ENCODE data around the gene ETV3.

The ETV3 gene

GRCh38 chr1:157161901-157162300 is 23.7 kb upstream of the ETV3 start:
- DNase-seq: no peak

- DNase-seq: no peak
Measured at GRCh38 chr1:157158967-157159366, 20.8 kb upstream of the ETV3 start.

- peak in 3 of 4 experiments; percentile 52 to 66 (median 63) for DNase-seq
Measured at GRCh38 chr1:157157501-157158190, 19.5 kb upstream of the ETV3 start.

GRCh38 chr1:157156058-157156541 is 17.9 kb upstream of the ETV3 start:
- DNase-seq: peak; percentile 80 to 90 (median 85)

GRCh38 chr1:157155658-157156057 is 17.5 kb upstream of the ETV3 start:
- peak in 1 of 4 experiments; percentile 22 for DNase-seq

DNA sequence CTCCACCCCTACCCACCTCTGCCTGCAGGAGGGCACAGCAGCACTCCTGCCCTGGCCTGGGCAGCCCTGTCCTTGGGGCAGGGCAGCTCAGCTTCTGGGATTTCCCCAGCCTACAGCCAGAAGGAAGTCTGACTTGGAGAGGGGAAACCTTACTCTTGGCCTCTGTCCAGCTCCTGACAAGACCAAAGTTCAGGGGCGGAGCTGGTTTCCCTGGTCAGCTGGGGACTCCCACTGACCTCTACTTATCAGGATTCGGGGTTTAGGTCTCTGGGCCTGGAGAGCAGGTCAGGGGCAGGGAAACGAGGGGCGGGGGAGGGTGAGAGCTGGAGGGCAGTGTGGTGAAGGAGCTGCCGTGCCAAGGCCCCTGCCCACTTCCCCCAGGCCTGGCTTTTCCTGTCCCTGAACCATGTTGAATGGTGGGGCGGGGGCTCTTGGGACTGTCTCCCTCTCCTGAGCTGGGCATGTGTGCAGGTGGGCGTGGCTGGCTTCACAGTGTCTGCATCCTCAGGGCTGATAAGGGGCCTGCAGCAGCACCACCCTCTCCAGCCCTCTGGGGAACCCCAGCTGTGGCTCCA is 16.8 kb upstream of the ETV3 start:
- DNase-seq: peak; percentile 90 to 96 (median 94)

DNA sequence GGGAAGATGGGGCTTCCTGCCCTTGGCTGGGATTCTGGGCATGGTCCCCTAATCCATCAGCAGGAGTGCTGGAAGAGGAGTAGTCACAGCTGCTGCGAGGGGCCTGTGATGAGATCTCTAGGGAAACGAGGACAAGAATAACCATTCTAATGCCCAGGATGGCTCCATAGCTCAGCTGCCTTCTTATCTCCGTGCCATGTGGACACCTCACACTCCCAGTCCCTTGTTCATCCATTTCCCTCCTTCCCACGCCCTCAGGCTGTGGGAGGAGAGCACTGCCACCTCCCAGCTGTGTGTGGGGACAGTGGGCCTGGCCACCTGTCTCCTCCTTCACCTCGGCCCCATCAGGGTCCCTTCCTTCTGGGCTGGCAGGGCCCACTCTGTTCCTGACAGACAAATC is 16.1 kb upstream of the ETV3 start:
- no peak for DNase-seq

- DNase-seq: no peak
Measured at GRCh38 chr1:157153746-157154145, 15.6 kb upstream of the ETV3 start.

DNA sequence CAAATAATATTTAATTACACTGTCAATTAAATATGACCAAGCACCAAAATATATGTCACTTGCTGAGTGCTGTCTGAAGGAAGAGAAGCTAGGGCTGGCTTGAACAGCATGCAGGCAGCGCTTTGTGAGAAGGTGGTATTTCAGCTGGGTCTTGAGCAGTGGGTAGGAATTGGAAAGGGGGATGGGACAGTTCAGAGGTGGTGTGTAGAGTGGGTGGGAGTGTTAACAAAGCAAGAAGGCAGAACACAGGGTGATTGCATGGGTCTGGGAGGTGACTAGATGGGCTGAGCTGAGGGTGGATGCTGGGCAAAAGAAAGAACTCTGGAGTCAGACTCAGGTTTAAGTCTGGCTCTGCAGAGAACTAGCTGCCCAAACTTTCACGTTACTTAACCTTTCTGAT is 14.3 kb upstream of the ETV3 start:
- no peak for DNase-seq

DNA sequence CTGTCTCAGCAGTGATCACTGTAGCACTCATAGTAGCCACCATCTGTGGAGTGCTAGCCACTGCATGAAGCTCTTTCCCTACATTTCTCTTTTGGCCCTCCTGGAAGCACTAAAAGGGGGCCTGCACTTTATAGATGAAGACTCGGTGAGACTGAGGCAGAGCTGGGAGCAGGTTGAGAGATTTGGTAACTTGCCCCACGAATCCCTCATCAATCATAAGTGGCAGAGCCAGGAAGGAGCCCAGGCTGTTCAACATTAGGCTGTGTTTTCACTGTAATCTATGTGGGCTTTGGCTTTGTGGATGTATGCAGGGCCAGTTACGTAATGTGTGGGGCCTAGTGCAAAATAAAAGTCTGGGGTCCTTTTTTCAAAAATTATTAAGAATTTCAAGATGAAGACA is 13.3 kb upstream of the ETV3 start:
- DNase-seq: no peak

GRCh38 chr1:157151073-157151472 is 12.9 kb upstream of the ETV3 start:
- DNase-seq: no peak

DNA sequence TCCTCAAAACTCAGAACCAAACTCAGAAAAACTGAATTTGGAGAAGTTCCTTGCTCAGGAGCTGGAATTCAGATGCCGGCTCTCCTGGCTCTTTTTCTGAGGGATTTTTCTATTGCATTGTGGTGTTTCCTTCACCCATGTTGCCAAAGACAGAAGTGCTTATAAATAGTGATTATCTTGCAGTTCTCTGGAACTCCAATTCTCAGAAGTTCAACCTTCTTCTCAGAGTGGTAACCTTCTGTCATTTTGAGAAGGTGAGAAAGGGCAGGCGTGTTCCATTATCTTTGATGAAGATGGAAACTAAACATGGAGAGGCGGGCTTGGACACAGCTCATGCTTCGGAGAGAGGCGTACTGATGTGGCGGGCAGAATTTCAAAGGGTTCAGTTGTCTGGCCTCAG is 12.4 kb upstream of the ETV3 start:
- no peak for DNase-seq

- DNase-seq: peak; percentile 48 to 78 (median 60)
Measured at GRCh38 chr1:157147906-157148700, 9.9 kb upstream of the ETV3 start.

DNA sequence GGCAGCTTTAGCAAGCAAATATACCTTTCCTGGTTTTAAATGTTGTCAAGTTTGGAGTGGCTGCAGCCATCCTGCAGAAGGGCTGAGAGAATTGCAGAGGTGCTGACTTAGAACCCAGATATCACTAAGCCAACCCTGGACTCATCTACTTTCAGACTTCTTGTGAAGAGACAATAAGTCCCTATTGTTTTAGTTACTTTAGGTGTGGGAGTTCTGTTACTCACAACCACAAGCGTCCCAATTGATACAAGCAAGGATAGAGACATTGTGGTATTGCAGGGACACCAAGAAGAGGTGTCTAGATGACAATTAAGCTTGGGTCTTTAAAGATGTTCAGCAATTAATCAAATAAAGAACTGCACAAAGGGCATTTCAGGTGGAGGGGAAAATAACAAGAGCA is 8.8 kb upstream of the ETV3 start:
- no peak for DNase-seq

- no peak for DNase-seq
Measured at GRCh38 chr1:157146244-157146643, 8.0 kb upstream of the ETV3 start.

GRCh38 chr1:157145076-157145475 is 6.9 kb upstream of the ETV3 start:
- DNase-seq: peak; percentile 30 to 71 (median 57)

DNA sequence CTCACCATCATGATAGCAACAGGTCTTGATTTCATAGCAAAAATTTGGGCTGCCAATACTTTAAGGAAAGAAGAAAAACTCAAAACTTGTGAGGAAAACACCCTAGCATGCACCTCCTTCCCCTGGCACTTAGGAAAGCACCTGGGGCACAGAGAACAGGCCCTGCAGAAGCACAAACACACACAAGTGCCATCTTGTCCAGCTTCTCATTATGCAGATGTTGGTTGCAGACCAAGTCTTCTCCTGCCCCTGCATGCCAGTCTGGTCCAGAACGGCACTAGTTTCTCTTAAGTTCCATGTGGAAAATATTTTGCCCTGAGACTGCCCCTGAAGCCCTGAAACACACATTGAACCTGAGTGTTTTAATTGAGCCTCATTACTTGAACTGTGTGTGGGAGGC is 6.3 kb upstream of the ETV3 start:
- no peak for DNase-seq

DNA sequence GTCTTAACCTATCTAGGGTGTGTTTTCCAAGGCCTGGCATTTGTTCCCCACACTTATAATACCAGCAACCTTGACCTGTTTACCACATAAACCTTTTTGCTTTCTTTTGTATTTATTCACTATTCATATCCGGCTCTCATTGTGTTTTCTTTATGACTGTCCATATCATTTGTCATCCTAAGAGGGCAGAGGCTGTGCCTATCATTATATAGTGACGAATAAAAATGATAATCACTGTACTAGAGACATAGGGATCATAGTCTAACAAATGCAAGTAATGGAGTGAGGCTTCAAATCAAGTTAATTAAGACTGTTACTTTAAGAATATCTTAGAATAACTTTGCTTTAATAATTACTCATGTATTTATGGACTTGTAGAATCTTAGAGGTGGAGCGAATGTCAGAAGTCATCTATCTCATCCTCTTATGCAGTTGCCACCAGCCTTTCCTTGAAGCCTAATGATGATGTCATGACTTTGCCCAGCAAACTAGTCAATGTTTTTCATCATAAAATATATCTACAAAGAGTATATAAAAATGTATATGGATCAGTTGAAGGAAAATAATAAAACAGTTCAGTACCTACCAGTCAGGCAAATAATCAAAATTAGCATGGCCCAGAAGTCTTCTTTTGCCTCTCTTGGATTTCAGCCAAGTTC is 4.7 kb upstream of the ETV3 start:
- DNase-seq: no peak

DNA sequence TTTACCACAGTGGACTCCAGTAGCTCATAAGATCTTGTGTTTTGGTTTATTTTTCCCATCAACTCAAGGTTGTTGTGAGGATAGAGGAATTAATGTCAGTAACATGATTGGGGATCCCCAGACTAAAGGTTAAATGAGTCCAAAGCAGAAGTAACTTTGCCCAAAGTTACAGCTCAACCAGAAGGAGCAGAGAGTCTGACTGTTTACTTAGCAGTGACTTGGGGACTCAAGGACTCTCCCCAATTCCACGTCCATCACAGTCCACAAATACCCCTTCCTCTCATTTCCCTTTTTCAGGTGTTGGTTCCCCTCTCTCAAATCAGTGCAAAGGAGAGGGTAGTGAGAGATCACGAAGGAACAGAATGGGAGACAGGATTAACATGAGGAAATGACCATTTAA is 4.0 kb upstream of the ETV3 start:
- peak; percentile 46 to 79 (median 59) for DNase-seq

GRCh38 chr1:157141212-157141855 is 3.1 kb upstream of the ETV3 start:
- DNase-seq: peak; percentile 39 to 75 (median 40)

GRCh38 chr1:157140063-157140588 is 1.9 kb upstream of the ETV3 start:
- peak in 1 of 4 experiments; percentile 37 for DNase-seq

DNA sequence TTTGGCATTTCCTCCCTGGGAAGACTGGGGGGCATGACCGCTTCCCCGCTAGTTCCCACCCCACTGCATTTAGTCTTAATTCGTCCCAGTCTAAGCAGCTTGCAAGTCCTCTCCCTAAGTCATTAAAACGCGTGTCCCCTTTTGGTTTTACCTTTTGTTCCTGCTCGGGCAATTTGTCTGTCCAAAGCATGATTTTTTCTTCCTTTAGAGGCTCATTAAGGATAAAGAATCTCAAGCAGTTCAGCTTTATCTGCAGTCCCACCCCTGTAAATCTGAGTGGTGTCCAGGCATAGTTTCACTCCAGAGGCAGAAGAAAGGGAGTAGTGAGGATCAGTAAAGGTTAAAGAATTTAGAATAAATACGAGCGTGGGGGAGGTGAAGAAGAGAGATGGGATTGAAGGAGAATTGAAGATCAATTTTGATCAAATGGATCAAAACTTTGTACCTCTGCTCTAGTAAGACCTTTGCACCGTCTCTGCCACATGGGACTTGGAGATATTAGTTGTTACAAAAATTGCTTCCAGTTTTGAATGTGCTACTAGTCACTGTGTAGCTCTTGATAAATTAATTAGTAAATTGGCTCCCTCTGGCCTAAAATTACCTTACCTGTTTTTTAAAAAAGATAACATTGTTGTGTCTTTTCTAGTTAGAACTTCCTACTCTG is 989 bp upstream of the ETV3 start:
- DNase-seq: no peak

Data from suppressor macrophage (primary cell).